ENCODE data around the gene SPDEF.

The SPDEF gene

DNA sequence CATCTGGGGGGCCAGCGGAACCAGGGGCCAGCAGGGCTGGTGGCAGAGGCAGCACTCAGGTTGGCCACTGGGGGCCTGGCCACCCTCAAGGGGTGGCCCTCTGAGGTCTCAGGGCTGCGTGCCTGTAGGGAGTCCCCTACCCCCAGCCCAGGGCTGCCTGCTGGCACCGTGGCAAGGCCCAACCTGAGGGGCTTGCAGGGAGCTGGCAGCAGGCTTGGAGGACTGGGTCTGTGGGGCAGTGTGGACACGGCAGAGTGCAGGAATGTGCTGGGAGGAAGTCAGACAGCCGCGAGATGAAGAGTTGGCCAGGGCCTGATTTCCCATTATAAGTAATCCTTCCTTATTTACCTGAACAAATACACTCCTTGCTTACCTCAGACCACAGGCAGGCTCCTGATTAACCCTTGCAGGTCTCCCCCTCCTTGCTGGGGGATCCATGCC, at the start of gene SPDEF:
SPDEF (minus strand) TSS at position 299 of the 441 bp plus-strand sequence. CDS start 11,874 bp downstream, outside the sequence.
- DNase-seq, result no peak

DNA sequence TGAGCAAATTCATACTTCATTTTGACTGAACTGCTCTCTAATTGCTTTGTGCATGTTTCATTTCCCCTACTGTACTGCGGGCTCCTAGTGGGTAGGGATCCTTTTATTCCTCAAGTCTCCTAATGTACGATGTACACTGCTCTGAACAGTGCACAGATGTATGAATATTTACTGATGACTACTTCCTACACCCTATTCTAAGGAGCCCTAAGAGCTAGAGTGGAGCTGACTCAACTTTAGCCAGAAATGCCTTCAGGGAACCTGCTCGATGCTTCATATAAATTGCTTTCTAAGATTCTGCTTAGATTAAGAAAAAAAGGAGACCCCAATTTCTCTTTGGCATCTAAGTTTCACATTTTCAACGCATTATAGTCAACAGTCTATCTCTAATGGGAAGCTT, 47.6 kb upstream of the SPDEF start:
- no peak for DNase-seq

DNA sequence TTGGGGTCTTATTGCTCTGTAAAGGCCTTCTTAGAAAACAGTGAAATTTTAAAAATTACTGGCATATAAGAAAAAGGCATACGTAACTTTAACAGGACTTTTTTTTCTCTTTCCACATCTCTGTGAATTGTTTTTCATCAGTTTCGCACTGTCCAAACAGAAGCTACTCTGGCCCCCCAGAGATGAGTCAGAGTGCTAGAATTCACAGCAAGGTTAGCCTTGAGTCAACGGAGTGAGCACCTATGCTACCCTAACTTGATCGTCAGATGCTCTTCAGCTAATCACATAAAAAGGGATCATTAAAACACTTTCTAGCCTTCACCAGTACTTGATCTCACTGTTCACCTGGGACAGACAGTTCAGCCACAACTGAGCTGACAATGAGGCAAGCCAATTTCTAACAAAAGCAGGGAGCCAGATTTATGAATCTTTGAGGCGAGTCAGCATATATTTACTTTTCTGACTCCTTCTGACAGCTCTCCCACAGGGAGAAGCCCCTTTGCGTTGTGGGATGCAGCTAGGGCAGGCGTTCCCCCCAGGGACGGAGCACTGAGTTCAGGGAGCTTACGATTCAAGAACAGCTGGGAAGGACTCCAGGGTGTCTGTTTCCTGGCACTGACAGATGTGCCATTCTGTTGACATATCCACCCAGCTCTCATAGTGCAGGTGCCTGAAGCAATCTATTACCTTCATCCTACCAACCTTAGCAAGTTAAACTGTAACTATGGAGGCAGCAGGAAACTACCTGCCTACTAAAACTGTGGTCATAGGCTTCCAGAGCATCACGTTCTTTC, 46.4 kb upstream of the SPDEF start:
- no peak for DNase-seq

DNA sequence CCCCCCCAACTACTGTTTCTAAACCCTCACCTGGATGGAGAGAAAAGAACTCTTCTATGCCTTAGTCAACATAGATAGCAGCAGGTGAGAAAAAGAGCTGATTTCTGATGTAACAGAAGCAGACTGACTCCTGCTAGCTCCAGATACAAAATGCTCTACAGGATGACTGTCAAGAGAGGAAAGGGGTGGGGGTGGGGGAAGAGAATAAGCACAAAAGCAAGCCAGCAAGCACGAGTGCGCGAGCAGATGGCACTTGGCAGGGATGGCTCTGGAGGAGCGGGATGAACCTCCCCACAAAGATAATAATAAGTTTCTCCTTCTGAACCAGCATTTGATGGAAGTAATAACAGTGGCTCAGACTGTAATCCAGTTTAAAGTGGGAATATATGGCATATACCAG, 45.6 kb upstream of the SPDEF start:
- no peak for DNase-seq

DNA sequence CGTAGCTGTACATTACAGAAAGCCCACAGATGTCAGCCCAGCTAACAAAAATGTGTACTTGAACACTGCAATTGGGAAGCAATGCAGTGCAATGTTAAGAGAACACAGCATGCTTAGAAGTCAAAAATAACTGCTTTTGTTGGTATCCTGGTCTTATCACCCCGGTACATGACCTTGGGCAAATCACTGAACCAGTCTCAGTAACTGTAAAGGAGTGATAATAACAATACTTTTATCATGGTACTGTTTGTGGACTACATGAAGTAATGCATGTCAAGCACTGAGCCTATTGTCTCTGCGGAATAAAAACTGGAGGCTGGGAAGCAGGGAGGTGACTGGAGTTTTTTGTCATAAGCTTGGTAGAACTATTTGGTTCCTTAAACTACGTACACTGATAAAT, 44.7 kb upstream of the SPDEF start:
- DNase-seq, result no peak

DNA sequence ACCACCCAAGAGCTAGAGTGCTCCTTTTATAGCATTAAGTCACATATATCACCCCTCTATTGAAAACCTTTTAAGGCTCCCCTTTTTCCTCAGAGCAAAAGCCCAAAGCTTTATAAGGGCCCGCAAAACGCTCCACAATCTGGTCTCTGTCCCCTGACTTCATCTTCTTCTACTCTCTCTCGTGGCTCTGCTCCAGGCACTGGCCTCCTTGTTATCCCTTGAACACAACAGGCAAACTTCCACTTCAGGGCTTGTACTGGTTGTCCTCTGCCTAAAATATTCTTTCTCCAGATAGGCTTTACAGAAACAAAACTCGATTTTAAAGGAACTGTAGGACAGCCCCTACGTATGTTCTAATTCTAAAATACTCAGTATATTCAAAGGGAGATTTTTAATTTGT, 44.0 kb upstream of the SPDEF start:
- DNase-seq, result no peak

DNA sequence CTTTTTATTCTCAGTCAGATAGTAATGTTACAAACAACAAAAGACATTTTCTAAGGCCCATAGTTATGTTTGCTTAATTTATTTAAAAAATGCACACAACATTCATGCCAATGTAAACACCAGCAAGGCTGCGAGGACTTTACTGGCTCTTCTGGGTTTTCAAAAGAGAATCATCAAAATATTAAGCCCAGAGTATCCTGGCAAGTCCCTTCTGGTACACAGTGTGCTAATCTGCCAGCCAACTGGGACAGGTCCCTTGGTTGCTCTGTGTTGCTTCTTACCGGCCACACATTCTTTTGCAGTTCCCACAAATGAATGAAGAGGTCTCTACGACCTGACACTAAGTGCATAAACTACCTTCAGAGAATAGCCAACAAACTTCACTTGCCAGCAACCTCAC, 42.6 kb upstream of the SPDEF start:
- DNase-seq, result no peak

DNA sequence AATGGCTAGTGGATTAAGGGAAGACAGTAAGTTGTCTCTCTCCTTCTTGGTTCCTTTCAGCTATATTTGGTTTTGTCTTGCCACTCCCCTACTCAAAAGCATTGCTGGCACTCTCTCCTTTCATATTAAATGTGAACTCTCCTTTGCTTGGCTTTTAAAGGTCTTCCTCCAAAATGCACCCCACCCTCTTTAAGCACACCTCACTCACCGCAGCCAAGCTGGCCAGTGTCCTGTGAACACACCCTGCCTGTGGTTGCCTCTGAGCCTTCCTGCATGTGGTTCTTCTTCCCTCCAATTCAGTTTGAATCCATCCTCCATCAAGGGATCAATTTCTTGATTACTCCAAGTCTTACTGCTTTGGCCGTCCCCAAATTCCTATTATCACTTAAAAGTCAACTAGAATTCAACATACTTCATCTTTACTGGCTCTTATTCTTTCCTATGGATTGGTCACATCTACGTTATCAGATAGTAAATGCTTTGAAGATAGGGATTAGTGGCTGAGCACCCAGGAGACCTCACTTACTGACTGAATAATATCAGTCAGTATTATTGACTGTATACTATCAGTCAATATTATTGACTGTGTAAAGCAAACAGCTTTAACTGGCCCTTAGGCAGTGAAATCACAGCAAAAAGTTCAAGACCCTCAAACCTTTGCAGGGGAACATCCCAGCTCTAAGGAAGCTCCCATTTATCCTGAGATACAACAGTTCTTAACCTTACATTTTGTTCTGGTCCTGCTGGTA, 41.6 kb upstream of the SPDEF start:
- no peak for DNase-seq

DNA sequence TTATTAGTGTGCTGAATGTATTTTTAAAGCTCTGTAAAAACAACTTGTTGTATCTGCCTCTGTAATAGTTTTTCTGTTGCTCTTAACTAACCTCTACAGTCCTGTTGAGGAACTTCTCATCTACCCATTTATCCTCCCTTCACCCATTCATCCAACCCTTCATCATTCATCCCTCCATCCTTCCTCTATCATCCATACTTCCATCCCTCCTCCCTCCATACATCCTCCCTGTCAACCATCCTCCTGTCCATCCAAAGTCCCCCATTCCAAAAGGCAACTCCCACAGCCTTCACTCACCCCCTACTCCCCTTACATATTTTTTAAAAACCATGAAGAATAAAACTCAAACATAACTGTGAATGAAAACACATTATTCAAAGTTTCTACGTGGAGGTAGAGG, 40.7 kb upstream of the SPDEF start:
- DNase-seq, result no peak

DNA sequence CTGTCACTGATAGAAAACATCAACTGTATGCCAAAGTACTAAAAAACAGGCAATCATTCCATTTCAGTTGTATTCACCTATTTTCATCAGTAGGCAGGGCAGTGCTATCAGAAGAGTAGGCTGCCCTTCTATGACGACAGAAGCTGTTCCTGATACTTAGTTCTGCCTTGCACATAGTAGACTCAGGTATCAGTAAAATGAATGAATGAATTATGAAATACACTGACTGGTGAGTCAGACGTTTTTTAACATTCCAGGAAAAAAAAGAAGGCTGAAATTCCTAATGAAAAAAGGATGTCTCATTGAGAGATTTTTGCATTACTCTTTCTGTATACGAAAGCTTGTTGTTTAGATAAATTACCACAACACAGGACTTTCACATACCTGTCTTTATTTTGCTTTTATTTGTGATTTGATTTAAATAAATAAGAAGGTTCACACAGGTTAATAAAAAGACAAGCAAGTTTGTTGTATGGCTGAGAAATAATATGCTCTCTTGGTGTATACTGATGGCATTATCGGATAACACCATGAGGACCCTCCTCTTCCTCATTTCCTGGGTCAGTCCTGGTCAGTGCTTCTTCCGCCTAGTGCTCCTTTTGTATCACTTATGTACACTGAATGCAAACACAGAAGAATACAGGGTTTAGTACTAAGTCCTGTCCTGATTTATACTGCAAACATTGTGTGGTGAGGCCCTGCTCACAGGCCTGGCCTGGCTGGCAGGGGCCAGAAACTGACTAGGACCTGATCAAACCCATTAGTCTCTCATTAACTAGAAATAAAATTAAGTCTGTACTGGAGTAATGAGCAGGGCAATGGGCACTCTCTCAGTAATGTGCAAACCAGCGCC, 39.4 kb upstream of the SPDEF start:
- no peak for DNase-seq

DNA sequence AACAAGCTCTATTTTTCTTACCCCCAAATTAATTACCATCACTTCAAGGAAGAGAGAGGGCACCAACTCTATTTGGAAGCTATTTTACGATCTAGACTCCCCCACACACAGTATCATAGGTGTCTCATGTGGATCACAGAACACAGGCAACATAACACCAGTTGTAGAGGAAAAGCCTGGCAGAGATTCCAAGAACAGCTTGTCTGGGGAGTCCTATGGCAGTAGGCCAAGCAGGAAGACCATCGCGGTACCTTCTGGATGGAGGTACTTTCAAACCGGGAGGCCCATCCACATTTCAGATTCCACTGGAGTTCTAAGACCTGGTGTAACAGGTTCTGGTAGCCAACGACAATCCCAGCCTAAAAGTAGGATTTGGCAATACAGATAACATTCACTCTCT, 37.6 kb upstream of the SPDEF start:
- DNase-seq, result no peak

DNA sequence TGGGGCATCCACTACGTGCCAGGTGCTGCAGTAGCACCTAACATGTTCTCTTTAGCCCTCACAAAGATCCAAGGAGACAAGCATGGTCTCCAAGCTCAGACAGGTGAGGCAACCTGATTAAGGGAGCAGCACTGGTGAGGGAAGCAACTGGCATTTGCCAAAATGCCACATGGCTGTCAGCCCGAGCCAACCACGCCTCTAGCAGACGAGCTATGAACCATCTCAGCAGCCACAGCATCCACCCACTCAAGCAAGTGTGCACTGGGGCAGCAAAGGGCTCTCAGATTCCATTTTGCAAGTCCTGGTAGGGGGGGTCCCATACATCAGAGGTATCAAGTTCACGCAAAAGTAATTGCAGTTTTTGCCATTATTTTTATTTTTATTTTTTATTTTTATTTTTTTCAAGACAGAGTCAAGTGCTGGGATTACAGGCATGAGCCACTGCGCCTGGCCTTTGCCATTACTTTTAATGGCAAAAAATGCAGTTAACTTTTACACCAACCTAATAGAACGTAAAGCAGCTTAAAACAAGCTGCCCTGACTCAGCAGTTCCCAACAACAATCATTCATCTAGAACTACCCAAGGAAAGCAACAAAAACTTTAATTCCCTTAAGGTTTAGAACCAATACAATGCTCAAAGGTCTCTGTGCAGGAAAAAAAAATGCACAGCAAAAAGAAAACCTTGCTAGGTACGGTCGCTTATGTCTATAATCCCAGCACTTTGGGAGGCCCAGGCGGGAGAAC, 36.3 kb upstream of the SPDEF start:
- no peak for DNase-seq

DNA sequence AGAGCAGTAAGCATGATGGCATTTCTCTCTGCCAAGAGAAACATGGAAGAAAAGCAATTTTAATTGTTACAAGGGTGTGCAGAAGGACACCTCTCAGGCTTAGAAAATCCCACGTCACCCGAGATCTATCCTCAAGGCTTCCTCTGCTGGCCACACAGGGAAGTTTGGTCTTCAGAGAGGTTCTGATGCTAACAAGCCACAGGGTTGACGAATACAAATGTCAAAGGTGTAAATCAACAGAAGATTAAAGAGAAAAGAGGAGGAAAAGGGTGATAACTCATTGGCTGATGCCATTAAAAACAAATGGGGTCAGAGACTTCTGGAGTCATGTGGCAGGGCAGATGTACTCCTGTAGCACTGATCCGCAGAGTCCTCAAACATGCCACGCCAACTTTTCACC, 33.6 kb upstream of the SPDEF start:
- DNase-seq, result no peak

DNA sequence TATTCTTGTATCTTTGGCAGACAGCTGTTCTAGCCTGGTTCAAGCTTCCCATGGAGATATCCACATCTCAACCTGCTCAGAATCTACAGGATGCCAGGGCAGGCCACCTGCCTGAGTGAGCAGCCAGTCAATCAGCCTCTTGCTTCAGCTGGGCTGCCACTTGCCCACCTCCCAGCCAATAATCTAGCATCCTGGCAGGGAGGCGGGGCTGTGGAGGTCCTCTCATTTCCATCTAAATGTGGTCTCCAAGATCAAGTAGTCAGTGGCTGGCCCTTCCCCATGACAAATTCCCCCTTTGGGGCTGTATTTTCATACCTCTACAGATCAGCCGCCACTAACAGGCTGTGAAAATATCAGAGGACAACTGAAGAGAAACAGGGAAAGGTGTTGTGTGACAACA, 33.0 kb upstream of the SPDEF start:
- DNase-seq, result no peak

DNA sequence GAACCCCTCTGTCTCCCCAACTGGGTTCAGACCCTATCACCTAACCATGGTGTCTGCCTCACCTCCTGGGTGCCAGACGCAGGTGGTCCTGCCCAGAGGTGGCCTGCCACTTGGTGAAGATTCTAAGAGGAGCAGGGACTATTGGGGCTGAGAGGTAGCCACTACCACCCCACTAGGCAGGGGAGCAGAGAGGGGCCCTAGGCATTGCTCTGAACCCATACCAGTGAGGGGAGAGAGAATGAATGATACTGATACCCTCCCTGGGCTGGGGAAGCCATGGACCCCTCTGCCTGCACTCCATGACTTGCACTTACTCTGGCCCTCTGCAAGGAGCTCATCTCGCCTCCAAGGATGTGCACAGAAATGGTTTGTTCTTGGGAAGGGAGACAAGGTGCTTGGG, 31.7 kb upstream of the SPDEF start:
- DNase-seq, result no peak

DNA sequence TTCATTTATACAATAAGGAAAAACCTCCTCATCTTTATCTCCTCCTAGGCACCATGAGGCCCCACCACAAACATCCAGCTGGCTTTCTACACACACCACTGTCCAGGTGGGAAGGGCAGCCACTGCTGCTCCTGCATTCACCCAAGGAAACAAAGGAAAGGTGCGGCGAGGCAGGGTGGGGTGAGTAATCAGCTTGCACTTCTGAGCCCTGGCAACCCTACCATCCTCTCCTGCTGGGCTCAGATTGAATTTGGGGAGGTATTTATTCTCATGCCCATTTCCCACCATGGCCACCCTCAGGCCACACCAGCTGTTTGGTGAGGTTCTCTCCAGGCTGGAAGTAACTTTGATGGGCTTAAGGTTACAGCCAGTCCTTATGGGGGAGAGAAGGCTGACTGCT, 31.2 kb upstream of the SPDEF start:
- no peak for DNase-seq

DNA sequence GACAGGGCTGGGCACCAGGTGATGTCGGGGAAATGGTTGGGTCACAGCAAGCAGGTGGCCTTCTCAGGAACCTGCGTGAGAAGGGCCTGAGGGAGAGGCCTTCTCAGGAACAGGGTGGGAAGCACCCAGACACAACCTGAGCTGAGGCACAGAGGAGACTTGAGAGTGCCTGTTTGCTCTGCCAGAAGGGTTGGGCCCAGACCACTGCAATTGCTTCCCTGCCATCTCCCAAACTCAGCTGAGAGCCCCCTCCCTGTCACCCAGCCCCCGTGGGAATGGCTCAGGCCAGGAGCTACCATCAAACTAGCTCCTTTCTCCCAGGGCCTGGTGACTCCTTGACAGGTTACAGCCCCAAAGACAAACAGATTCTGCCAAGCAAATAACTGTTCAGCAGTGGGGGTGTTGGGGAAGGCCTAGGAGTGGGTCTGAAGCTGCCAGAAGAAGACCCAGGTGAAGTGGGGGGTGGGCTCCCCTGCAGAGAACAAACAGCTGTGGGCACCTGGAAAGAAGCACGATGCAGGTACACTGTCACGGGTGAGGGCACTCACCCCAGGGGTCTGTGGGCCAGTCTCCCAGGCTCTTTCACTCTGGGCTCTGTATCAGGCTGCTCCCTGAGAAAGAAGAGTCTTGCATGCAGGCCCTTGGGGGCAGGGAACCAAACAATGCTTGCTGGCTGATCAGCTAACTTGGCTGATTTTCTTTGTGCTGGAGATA, 30.4 kb upstream of the SPDEF start:
- DNase-seq, result no peak

DNA sequence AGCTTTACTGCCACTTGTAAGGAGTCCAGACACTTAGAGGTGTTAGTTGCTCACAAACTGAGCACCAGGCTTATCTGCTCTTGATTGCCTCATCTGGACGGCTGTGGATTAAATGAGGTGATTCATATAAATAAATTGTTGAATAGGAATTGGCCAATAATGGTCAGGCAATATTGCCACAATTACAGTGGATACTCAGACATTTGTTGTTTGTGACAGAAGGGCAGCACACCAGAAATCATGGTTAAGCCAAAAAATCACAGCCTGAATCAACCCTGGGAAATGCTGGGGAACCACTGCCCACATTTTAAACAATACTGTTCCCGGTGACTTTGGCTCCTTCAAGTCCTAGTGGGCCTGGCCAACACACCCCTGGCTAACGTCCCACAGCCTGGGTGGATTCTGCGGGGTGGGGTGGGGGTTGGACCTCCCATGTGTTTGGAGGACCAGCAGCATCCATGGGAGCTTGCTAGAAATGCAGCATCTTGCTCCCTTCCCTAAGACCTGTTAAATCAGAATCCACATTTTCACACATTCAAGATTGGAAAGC, 29.5 kb upstream of the SPDEF start:
- no peak for DNase-seq

DNA sequence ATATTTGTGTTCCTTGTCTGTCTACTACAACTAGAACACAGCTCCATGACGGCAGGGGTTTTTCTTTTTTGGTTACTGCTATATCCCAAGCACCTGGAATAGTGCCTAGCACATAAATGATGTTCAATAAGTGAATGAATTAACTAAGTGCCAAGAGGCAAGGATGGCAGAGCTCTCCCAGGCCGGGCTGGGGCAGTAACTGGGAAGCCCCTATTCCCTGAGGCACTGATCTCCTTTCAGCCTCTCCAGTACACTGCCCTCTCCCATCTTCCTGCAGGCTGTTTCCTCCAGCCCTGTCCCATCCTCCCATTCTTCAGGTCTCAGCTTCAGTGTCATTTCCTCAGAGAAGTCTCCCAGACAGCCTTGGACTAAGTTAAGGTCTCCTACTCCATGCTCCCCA, 29.0 kb upstream of the SPDEF start:
- no peak for DNase-seq

DNA sequence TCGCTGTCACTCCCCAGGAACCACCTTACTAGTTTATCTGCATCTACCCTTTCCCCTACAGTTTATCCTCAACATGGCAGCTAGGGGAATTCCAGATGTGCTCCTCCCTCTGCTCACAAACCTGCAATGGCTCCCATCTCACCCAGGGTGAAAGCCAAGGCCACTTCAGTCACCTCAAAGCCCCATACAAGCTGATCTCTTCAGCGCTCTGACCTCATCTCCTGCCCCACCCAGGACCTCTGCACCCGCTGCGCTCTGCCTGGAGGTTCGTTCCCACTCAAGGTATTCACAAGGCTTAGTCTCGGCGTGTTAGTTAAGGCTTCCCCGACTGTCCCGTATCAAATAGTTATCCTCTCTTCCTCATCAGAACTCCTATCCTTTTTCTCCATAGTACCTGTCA, 28.6 kb upstream of the SPDEF start:
- DNase-seq, result no peak

DNA sequence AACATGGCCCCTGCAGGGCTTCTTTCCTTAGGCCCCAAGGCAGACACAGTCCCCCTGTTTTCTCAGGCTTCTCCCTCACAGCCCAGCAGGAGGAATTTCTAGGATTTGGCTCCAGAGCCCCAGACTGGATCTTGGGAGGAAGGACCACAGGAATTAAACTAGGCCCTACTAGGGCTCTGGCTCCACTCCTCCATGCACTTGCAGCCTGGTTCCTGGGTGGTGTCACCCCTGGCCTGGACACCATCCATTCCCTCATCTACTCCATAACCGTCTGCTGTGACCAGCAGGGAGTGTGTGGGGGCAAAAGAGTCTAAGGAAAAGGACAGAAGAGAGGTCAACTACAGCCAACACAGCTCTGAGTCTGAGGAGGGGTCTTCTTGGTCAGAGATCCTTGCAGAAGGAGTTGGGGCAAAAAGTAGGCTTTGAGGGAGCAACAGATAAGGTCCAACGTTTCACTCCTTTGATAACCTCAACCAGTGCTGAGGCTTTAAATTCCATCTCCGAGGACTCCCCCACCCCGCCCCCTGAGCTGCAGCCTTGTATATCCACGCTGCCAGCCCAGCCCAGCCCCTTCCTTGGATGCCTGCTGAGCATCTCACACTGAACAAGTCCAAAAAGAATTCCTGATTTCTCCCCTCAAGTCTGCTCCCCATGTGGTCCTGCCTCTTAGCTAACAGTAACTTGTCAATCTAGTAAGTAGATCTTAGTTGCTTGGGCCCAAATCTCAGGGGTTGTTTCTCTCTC, 27.9 kb upstream of the SPDEF start:
- no peak for DNase-seq

Measured in stimulated activated CD4-positive, alpha-beta T cell treated with anti-CD3 and anti-CD28 coated beads, Interleukin-1b, Interleukin-23, amount 100 ng/mL, for 48 hours (primary cell).